OCI-LY7 (cell line): Measurements from ENCODE around the gene NEK11. TPM values are rescaled to one million over a fixed set of nuclear protein-coding genes. Genes with fewer than 3 reads are reported as not detected.

Experiments
- BruUV-seq: library from RNA; stranded (reverse); fragments of 400-500 nt; replicated peaks from 2 replicates; lab custom pipeline; 2021; lab: Mats Ljungman, UMichigan
- CTCF ChIA-PET: fragments of 300-600 bp; sonication (Branson Sonifier 250); formaldehyde crosslinking; loops from one replicate; lab custom pipeline; 2022; ENCODE audit warnings: antibody characterized with exemption; ENCODE audit not compliant: unreplicated experiment; lab: Charles Lee
- POLR2A ChIA-PET: fragments of 300-600 bp; sonication (Branson Sonifier 250); formaldehyde crosslinking; loops from one replicate; lab custom pipeline; 2022; ENCODE audit warnings: antibody characterized with exemption; lab: Charles Lee
- DNase-seq: peaks from one replicate; pipeline ENCODE4 v3.0.0-alpha.2; 2015; ENCODE audit warnings: low spot score
- H2AFZ ChIP-seq: fragments of 200-600 bp; sonication (generic), shearing (Covaris generic); 2 replicates; pipeline ENCODE4 v1.6.1; 2014; ENCODE audit warnings: mild to moderate bottlenecking, antibody characterized with exemption, low read length, moderate library complexity
- H3K27ac ChIP-seq: fragments of 200-600 bp; sonication (generic); 2 replicates; pipeline ENCODE4 v1.5.1; 2014; ENCODE audit warnings: mixed run types, low read depth, mild to moderate bottlenecking, moderate library complexity, low read length, inconsistent platforms; ENCODE audit not compliant: poor library complexity, severe bottlenecking
- H3K36me3 ChIP-seq: fragments of 200-600 bp; sonication (generic); 2 replicates; pipeline ENCODE4 v1.6.1; 2014; ENCODE audit warnings: mild to moderate bottlenecking, antibody characterized with exemption, low read length, moderate library complexity, mixed read lengths; ENCODE audit not compliant: insufficient read depth
- H3K4me1 ChIP-seq: fragments of 200-600 bp; sonication (generic); 2 replicates; pipeline ENCODE4 v1.5.1; 2014; ENCODE audit warnings: mild to moderate bottlenecking, low read length; ENCODE audit not compliant: insufficient read depth, poor library complexity, severe bottlenecking
- H3K4me2 ChIP-seq: fragments of 200-600 bp; sonication (generic); 2 replicates; pipeline ENCODE4 v1.6.1; 2014; ENCODE audit warnings: mild to moderate bottlenecking, low read length
- H3K4me3 ChIP-seq: fragments of 200-600 bp; sonication (generic); 2 replicates; pipeline ENCODE4 v1.5.1; 2014; ENCODE audit warnings: mild to moderate bottlenecking, low read depth, low read length; ENCODE audit not compliant: poor library complexity, severe bottlenecking
- H3K79me2 ChIP-seq: fragments of 200-600 bp; sonication (generic); 2 replicates; pipeline ENCODE4 v1.6.1; 2016; ENCODE audit warnings: low read depth, mild to moderate bottlenecking, low read length, moderate library complexity, mixed read lengths; ENCODE audit not compliant: insufficient read depth
- H3K9me2 ChIP-seq: fragments of 200-600 bp; sonication (generic); 2 replicates; pipeline ENCODE4 v1.6.1; 2016; ENCODE audit warnings: mild to moderate bottlenecking, low read length, mixed read lengths; ENCODE audit not compliant: insufficient read depth
- H3K9me3 ChIP-seq: fragments of 200-600 bp; sonication (generic); 2 replicates; pipeline ENCODE4 v1.6.1; 2014; ENCODE audit warnings: mild to moderate bottlenecking, mixed run types, low read length, mixed read lengths
- H4K20me1 ChIP-seq: fragments of 200-600 bp; sonication (generic); 2 replicates; pipeline ENCODE4 v1.6.1; 2014; ENCODE audit warnings: mild to moderate bottlenecking, antibody characterized with exemption, low read length, moderate library complexity, mixed read lengths; ENCODE audit not compliant: insufficient read depth
- EZH2phosphoT487 ChIP-seq: fragments of 200-600 bp; sonication (generic); IDR thresholded peaks from 2 replicates; pipeline ENCODE4 v1.6.1; 2018; ENCODE audit warnings: low read depth, borderline replicate concordance, mild to moderate bottlenecking, mixed run types, antibody characterized with exemption, low read length, moderate library complexity, mixed read lengths
- intact Hi-C: fragments of 100-400 bp; cut with micrococcal nuclease; formaldehyde crosslinking; loops from one replicate; pipeline ENCODE4 v1.10.0; 2022; ENCODE audit not compliant: unreplicated experiment
- total RNA-seq, 2 experiments: library from RNA; depleted of rRNA in 1 of 2; stranded (reverse); fragments of >200 nt in 1 of 2; shearing (Covaris generic) in 1 of 2; gene quantifications; 2 replicates each; pipeline ENCODE4 v1.2.3, GENCODE V29; 2014 to 2022
- TF ChIP-seq, protein P1 (sequence below): fragments of 200-600 bp; sonication (generic); conservative IDR thresholded peaks from 2 replicates; pipeline ENCODE4 v1.5.1; 2014; ENCODE audit warnings: mild to moderate bottlenecking, antibody characterized with exemption, low read length, moderate library complexity, mixed read lengths

The NEK11 gene
- total RNA-seq, 2 experiments from 2014 or later = 0.47 to 1.5 TPM

DNA sequence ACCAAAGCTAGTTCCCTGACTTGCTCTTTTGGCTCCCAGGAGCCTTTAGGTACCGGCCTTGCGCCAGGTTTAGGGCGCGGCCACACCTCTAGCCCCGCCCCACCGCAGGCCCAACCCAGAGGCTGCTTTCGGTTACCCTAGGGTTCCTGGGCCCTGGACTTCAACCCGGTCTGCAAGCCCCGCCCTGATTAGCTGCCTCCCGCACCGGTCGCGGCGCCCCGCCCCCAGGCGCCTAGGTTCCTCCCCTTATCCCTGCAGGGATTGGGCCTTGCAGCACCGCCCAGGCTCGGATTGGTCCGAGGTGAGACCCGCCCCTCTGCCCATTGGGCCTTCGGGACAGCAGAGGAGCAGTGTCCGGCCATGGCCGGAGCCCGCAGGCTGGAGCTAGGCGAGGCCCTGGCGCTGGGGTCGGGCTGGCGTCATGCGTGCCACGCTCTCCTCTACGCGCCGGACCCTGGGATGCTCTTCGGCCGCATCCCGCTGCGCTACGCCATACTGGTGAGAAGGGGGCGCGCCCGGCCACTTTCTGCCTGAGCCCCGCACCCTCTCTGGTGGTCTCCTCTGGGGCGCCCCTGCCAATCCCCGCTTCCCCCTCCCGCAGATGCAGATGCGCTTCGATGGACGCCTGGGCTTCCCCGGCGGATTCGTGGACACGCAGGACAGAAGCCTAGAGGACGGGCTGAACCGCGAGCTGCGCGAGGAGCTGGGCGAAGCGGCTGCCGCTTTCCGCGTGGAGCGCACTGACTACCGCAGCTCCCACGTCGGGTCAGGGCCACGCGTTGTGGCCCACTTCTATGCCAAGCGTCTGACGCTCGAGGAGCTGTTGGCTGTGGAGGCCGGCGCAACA, 355.0 kb downstream of the NEK11 start, which contains the start of gene NUDT16:
NUDT16 (plus strand) TSS at position 330 of the 847 bp plus-strand sequence; CDS start at position 361, 31 bp downstream.
- intact Hi-C loops = loop anchor here (2.0 kb wide), 1 partner anchor 121 kb away; the partner anchor contains the start of gene MRPL3
- peak; percentile 97 for DNase-seq
- Histone ChIP-seq H3K27ac (no peak within 1 kb of the TSS), H3K4me2 (peak within 1 kb of the TSS; percentile 73), H4K20me1 (no peaks in the 10 kb centered on the region), H3K4me1 (no peaks in the 10 kb centered on the region), H3K9me3 (no peaks in the 10 kb centered on the region), H3K36me3 (no peaks in the 10 kb centered on the region), H3K9me2 (no peaks in the 10 kb centered on the region), H3K79me2 (no peaks in the 10 kb centered on the region), H3K4me3 (peak within 1 kb of the TSS; percentile 88), H2AFZ (peak within 1 kb of the TSS; percentile 82)
- CTCF ChIA-PET = no interaction called here
- TF ChIP-seq, protein P1, sequence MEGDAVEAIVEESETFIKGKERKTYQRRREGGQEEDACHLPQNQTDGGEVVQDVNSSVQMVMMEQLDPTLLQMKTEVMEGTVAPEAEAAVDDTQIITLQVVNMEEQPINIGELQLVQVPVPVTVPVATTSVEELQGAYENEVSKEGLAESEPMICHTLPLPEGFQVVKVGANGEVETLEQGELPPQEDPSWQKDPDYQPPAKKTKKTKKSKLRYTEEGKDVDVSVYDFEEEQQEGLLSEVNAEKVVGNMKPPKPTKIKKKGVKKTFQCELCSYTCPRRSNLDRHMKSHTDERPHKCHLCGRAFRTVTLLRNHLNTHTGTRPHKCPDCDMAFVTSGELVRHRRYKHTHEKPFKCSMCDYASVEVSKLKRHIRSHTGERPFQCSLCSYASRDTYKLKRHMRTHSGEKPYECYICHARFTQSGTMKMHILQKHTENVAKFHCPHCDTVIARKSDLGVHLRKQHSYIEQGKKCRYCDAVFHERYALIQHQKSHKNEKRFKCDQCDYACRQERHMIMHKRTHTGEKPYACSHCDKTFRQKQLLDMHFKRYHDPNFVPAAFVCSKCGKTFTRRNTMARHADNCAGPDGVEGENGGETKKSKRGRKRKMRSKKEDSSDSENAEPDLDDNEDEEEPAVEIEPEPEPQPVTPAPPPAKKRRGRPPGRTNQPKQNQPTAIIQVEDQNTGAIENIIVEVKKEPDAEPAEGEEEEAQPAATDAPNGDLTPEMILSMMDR = 0 out of 2 replicates have a peak, but pooled peaks have one; percentile 14
- TF ChIP-seq EZH2phosphoT487 = no peak
- POLR2A ChIA-PET = interaction anchor here (0.6 to 1.3 kb wide), 6 partner anchors 9 to 1270 kb away, joined by 3 to 4 read pairs (median 3); no protein-coding TSS in a partner anchor
- no TSS peak for BruUV-seq

DNA sequence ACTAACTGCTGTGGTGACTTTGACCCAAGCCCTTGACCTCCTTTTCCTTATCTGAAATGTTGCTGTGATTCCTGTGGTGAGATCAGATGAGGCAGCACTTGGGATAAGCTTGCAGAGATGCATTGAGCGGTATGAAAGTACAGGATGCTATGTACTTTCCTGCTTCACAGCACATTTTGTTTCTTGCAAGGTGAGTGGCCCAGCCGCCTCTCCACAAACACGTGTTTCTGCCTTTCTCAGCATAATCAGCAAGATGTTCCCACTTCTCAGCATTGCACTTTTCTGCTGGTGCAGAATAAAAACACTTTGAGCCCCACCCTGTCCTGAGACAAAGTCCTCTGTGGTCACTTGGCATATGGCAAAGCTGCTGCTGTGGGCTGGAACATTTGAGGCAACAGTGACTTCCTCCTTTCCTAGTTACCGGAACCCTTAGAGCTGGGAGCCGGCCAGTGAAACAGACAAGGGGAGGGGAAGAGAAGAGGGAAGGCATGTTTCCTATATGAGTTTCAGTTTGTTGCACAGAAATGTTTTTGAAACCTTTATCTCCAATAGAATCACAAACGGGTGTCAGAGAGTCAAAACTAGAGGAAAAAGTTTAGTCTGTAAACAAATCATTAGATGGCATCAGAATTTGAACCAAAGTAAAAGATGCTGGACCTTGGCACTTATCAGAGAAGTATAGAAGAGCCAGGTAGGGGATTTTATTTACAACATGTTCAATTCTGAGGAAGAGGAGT, 359.9 kb downstream of the NEK11 start:
- Histone ChIP-seq H4K20me1 (no peaks in the 10 kb centered on the region), H3K36me3 (no peaks in the 10 kb centered on the region), H3K79me2 (no peaks in the 10 kb centered on the region), H3K4me3 (no peak overlapping the region), H3K4me1 (no peaks in the 10 kb centered on the region), H2AFZ (no peak overlapping the region), H3K9me3 (no peaks in the 10 kb centered on the region), H3K9me2 (no peaks in the 10 kb centered on the region), H3K27ac (no peak overlapping the region), H3K4me2 (no peak overlapping the region)
- CTCF ChIA-PET = no interaction called here
- BruUV-seq = no TSS peak
- intact Hi-C loops = no loop called here
- POLR2A ChIA-PET = interaction anchor here (0.5 kb wide), 1 partner anchor 16 kb away, joined by 3 read pairs; no protein-coding TSS in a partner anchor
- no peak for TF ChIP-seq EZH2phosphoT487
- TF ChIP-seq, protein P1 = no peak
- DNase-seq = no peak
